H1 (cell line): ENCODE data around the gene PDGFRA. TPM values are rescaled to one million over a fixed set of nuclear protein-coding genes. Genes with fewer than 3 reads are reported as not detected.

Source experiments
- CTCF ChIA-PET: fragments of 300-600 bp; sonication (Branson Sonifier 250); formaldehyde crosslinking; loops from one replicate; lab custom pipeline; 2021; ENCODE audit not compliant: partially characterized antibody; lab: Charles Lee
- POLR2A ChIA-PET: fragments of 300-600 bp; sonication (Branson Sonifier 250); formaldehyde crosslinking; loops from one replicate; lab custom pipeline; 2021; ENCODE audit warnings: inconsistent platforms; ENCODE audit not compliant: partially characterized antibody; lab: Charles Lee
- DNase-seq, 2 experiments: peaks; one replicate each; pipeline versions ENCODE4 v3.0.0 to v3.0.0-alpha.2; 2010 to 2022; ENCODE audit warnings: low spot score in 2 of 2, low read depth in 1 of 2, mixed read lengths in 1 of 2
- FAIRE-seq: peaks from 2 replicates; lab custom pipeline; 2011; peaks lifted over from hg19 to GRCh38; lab: Jason Lieb, UNC
- H2AFZ ChIP-seq: 2 replicates; pipeline ENCODE4 v1.8.1; 2012; ENCODE audit warnings: low read length, inconsistent platforms
- H2AK5ac ChIP-seq: 2 replicates; pipeline ENCODE4 v1.6.1; 2013; ENCODE audit warnings: low read depth, low read length
- H2BK120ac ChIP-seq: replicated peaks from 2 replicates; pipeline ENCODE3; 2013; ENCODE audit warnings: low read depth, low read length, inconsistent platforms
- H2BK12ac ChIP-seq: 2 replicates; pipeline ENCODE4 v1.6.1; 2013; ENCODE audit warnings: low read depth, low read length
- H2BK15ac ChIP-seq: 2 replicates; pipeline ENCODE4 v1.6.1; 2013; ENCODE audit warnings: low read length
- H2BK20ac ChIP-seq: 2 replicates; pipeline ENCODE4 v1.6.1; 2013; ENCODE audit warnings: low read length
- H2BK5ac ChIP-seq: 2 replicates; pipeline ENCODE4 v1.6.1; 2013; ENCODE audit warnings: low read depth, low read length
- H3K14ac ChIP-seq: 2 replicates; pipeline ENCODE4 v1.6.1; 2013; ENCODE audit warnings: inconsistent platforms; ENCODE audit not compliant: insufficient read length
- H3K18ac ChIP-seq: 2 replicates; pipeline ENCODE4 v1.6.1; 2013; ENCODE audit warnings: low read length; ENCODE audit errors: extremely low read depth
- H3K23ac ChIP-seq: 2 replicates; pipeline ENCODE4 v1.6.1; 2013; ENCODE audit warnings: inconsistent platforms; ENCODE audit not compliant: insufficient read length
- H3K23me2 ChIP-seq: 2 replicates; pipeline ENCODE4 v1.6.1; 2013; ENCODE audit warnings: low read depth, low read length
- H3K27ac ChIP-seq: 2 replicates; pipeline ENCODE4 v1.6.1; 2011; ENCODE audit warnings: low read depth, low read length, inconsistent platforms
- H3K27me3 ChIP-seq, 4 experiments: replicated peaks in 1 of 4; 1 replicate in 1 of 4; 2 replicates in 3 of 4; pipeline versions ENCODE4 v1.6.1 to v1.8.1; 2011 to 2013; ENCODE audit warnings: low read length in 3 of 4, mild to moderate bottlenecking in 3 of 4, inconsistent platforms in 2 of 4, mixed read lengths in 2 of 4, moderate library complexity in 1 of 4; ENCODE audit not compliant: control insufficient read depth in 3 of 4, insufficient read depth in 3 of 4; ENCODE audit errors: extremely low read depth in 1 of 4
- H3K36me3 ChIP-seq, 4 experiments: 2 replicates each; pipeline versions ENCODE4 v1.6.1 to v1.8.1; 2011 to 2013; ENCODE audit warnings: mild to moderate bottlenecking in 4 of 4, low read length in 3 of 4, moderate library complexity in 2 of 4, control low read depth in 1 of 4, inconsistent platforms in 1 of 4; ENCODE audit not compliant: insufficient read depth in 4 of 4, control insufficient read depth in 2 of 4
- H3K4ac ChIP-seq: replicated peaks from 2 replicates; pipeline ENCODE3; 2013; ENCODE audit warnings: low read length, low read depth, mixed read lengths, inconsistent platforms; ENCODE audit not compliant: insufficient read length
- H3K4me1 ChIP-seq, 4 experiments: replicated peaks in 1 of 4; 1 replicate in 1 of 4; 2 replicates in 3 of 4; pipeline versions ENCODE4 v1.6.1 to v1.8.1; 2011 to 2013; ENCODE audit warnings: low read length in 3 of 4, inconsistent platforms in 2 of 4, mixed read lengths in 1 of 4; ENCODE audit not compliant: insufficient read depth in 4 of 4, control insufficient read depth in 3 of 4
- H3K4me2 ChIP-seq, 2 experiments: 2 replicates each; pipeline versions ENCODE4 v1.6.1 to v1.8.1; 2011 to 2013; ENCODE audit warnings: low read depth in 2 of 2, low read length in 2 of 2, control low read depth in 1 of 2, inconsistent platforms in 1 of 2, mild to moderate bottlenecking in 1 of 2; ENCODE audit not compliant: insufficient read depth in 1 of 2
- H3K4me3 ChIP-seq, 4 experiments: fragments of 200-600, 300-600 bp in 1 of 4; sonication (generic), shearing (Covaris generic), sonication (Bioruptor Twin) in 1 of 4; 2 replicates each; pipeline versions ENCODE4 v1.5.1 to v1.8.1; 2011 to 2016; ENCODE audit warnings: low read length in 4 of 4, low read depth in 3 of 4, control low read depth in 2 of 4, inconsistent platforms in 2 of 4, mild to moderate bottlenecking in 2 of 4, mixed read lengths in 1 of 4, moderate library complexity in 1 of 4; ENCODE audit not compliant: insufficient read depth in 2 of 4; ENCODE audit errors: extremely low read depth in 1 of 4
- H3K56ac ChIP-seq: replicated peaks from 2 replicates; pipeline ENCODE3; 2013; ENCODE audit warnings: low read depth, mild to moderate bottlenecking, mixed read lengths, low read length, inconsistent platforms; ENCODE audit not compliant: insufficient read length
- H3K79me1 ChIP-seq: 2 replicates; pipeline ENCODE4 v1.6.1; 2013; ENCODE audit warnings: low read depth, low read length, control low read depth
- H3K79me2 ChIP-seq, 2 experiments: 2 replicates each; pipeline versions ENCODE4 v1.6.1 to v1.8.1; 2012 to 2013; ENCODE audit warnings: low read length in 2 of 2, mild to moderate bottlenecking in 2 of 2, inconsistent platforms in 1 of 2; ENCODE audit not compliant: insufficient read depth in 2 of 2, control insufficient read depth in 1 of 2
- H3K9ac ChIP-seq, 4 experiments: replicated peaks in 1 of 4; 1 replicate in 1 of 4; 2 replicates in 3 of 4; pipeline versions ENCODE4 v1.6.1 to v1.8.1; 2011 to 2013; ENCODE audit warnings: low read depth in 3 of 4, low read length in 3 of 4, control low read depth in 2 of 4, mild to moderate bottlenecking in 2 of 4, moderate library complexity in 2 of 4, inconsistent platforms in 1 of 4; ENCODE audit errors: extremely low read depth in 1 of 4
- H3K9me3 ChIP-seq, 2 experiments: 2 replicates each; pipeline versions ENCODE4 v1.6.1 to v1.8.1; 2012 to 2013; ENCODE audit warnings: mild to moderate bottlenecking in 2 of 2, moderate library complexity in 2 of 2, control low read depth in 1 of 2, inconsistent platforms in 1 of 2, low read depth in 1 of 2, low read length in 1 of 2, mixed read lengths in 1 of 2; ENCODE audit not compliant: insufficient read depth in 2 of 2
- H4K20me1 ChIP-seq, 2 experiments: replicated peaks in 1 of 2; 2 replicates each; pipeline versions ENCODE3 to v1.8.1; 2011 to 2013; ENCODE audit warnings: inconsistent platforms in 2 of 2, low read length in 2 of 2, mild to moderate bottlenecking in 1 of 2; ENCODE audit not compliant: insufficient read depth in 2 of 2, control insufficient read depth in 1 of 2
- H4K5ac ChIP-seq: 2 replicates; pipeline ENCODE4 v1.6.1; 2013; ENCODE audit warnings: low read length, low read depth, mixed read lengths, inconsistent platforms; ENCODE audit not compliant: insufficient read length
- H4K8ac ChIP-seq: 2 replicates; pipeline ENCODE4 v1.8.0; 2013; ENCODE audit warnings: mild to moderate bottlenecking, moderate library complexity, low read length, inconsistent platforms; ENCODE audit not compliant: insufficient read depth; ENCODE audit errors: extremely low read depth
- H4K91ac ChIP-seq: replicated peaks from 2 replicates; pipeline ENCODE3; 2013; ENCODE audit warnings: low read length, mixed read lengths, inconsistent platforms; ENCODE audit not compliant: insufficient read length
- CEBPB ChIP-seq: IDR thresholded peaks from 2 replicates; pipeline ENCODE4 v1.6.1; 2012; ENCODE audit warnings: low read depth, low read length
- SIN3A ChIP-seq, 2 experiments: IDR thresholded peaks in 1 of 2; conservative IDR thresholded peaks in 1 of 2; 2 replicates each; pipeline ENCODE4 v1.6.1; 2011 to 2012; ENCODE audit warnings: low read length in 2 of 2, improper control_type of control experiment in 1 of 2, low read depth in 1 of 2, mild to moderate bottlenecking in 1 of 2
- WGBS, 2 experiments: shearing (Covaris generic) in 1 of 2; methylation state at CpG; one replicate each; pipeline versions ENCODE4 v1.1.6 to v1.1.7; 2013 to 2015; ENCODE audit warnings: low lambda C conversion rate in 2 of 2, mixed read lengths in 2 of 2, inconsistent platforms in 1 of 2, low coverage in 1 of 2, missing lambda C conversion rate in 1 of 2; ENCODE audit not compliant: insufficient replicate concordance in 2 of 2, insufficient coverage in 1 of 2, insufficient read length in 1 of 2; ENCODE audit errors: extremely low coverage in 1 of 2, missing lambda C conversion rate in 1 of 2; 5-methylcytosine and 5-hydroxymethylcytosine counted together
- polyA plus RNA-seq, 7 experiments: library from polyadenylated mRNA; depleted of rRNA in 3 of 7; stranded (reverse) in 5 of 7; unstranded in 2 of 7; fragments of >200 nt in 5 of 7; fragments of 200-250 nt in 2 of 7; gene quantifications; 1 replicate in 5 of 7; 2 replicates in 1 of 7; 4 replicates in 1 of 7; pipeline versions ENCODE4 v1.2.1 to v1.2.3, GENCODE V29; 2011 to 2013; ENCODE audit warnings: missing spikeins in 2 of 7, mixed read lengths in 2 of 7
- total RNA-seq: library from RNA; stranded (reverse); fragmentation: NEBNext Ultra II Directional; extraction: Animal tissue kit (Norgen Biotek cat#: 25700); gene quantifications from 2 replicates; pipeline ENCODE4 v1.2.1, GENCODE V29; 2021

PDGFRA gene
- total and polyA plus RNA-seq, 2 of the 8 experiments (the other 6 are each of a cell fraction or from before 2014, with no cell fraction given): 1.4 to 3.4 TPM

DNA sequence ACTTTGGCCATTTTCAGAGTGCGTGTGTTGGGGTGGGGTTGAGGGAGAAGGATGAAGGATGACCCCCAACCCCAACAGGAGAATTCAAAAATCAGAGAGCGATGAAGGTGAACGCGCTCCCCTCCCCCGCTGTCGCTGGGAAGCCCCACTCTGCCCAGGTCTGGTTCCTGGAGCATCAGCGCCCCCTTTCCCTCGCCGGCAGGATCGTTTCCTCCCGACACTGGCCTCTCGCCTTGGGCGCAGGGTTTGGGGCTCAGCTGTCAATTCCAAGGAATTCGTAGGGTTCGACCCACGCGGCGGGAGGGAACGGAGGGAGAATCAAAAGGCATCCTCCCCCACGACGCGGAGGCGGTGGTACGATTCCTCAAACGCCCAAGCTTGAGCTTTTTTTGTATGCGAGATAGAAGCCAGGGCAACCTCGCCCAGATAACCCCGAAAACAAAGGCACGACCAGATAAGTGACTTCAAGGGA lies 1.0 kb upstream of the PDGFRA start:
- ChIA-PET CTCF (interaction anchor here (0.7 to 2.2 kb wide), 15 partner anchors 9 to 1213 kb away, joined by 3 to 11 read pairs (median 3); no protein-coding TSS in a partner anchor), POLR2A (no interaction called here)
- H3K14ac ChIP-seq: no peak overlapping the region
- H3K4ac ChIP-seq: peak overlapping the region; percentile 70
- DNase-seq (peak in 1 of 2 experiments; percentile 93), FAIRE-seq (peak; percentile 24)
- H3K79me2 ChIP-seq: no peaks in the 10 kb centered on the region
- peaks cover 7 to 9% of the 10 kb centered on the region in 2 experiments for H4K20me1 ChIP-seq
- peaks cover 67 to 97% (median 94%) of the 10 kb centered on the region in 4 experiments for H3K27me3 ChIP-seq
- no peaks in the 10 kb centered on the region for H3K79me1 ChIP-seq
- no peak overlapping the region for H4K5ac ChIP-seq
- H3K9ac ChIP-seq: no peak overlapping the region
- no peak overlapping the region for H3K27ac ChIP-seq
- H2AK5ac ChIP-seq: no peak overlapping the region
- H2BK12ac ChIP-seq: peak overlapping the region; percentile 55; the same call in 1 of the 2 replicates
- peak overlapping the region; percentile 61; the same call in 1 of the 2 replicates for H2BK15ac ChIP-seq
- H3K18ac ChIP-seq: no peak overlapping the region; the same call in 1 of the 2 replicates
- H3K4me1 ChIP-seq: peaks cover 0 to 34% (median 23%) of the 10 kb centered on the region in 4 experiments; a peak in 6 of 7 replicates
- no peak overlapping the region for H2BK120ac ChIP-seq
- H2BK20ac ChIP-seq: no peak overlapping the region
- H3K23ac ChIP-seq: no peak overlapping the region
- H3K9me3 ChIP-seq: peaks cover 0 to 3% of the 10 kb centered on the region in 2 experiments; a peak in 1 of 4 replicates
- no peak overlapping the region for H4K91ac ChIP-seq
- H3K23me2 ChIP-seq: peaks cover 42% of the 10 kb centered on the region
- 2% methylated on average over 29 of the region's 29 CpGs; no CpG with 5 or more reads in 1 of the 2 experiments for WGBS, 2 experiments
- H3K36me3 ChIP-seq: no peaks in the 10 kb centered on the region
- H2AFZ ChIP-seq: 0 out of 2 replicates have a peak overlapping the region, but pooled peaks have one; percentile 54
- peak overlapping the region; percentile 44; the same call in 1 of the 2 replicates for H2BK5ac ChIP-seq
- peak overlapping the region; percentile 32 to 85 (median 50); a peak in 7 of 8 replicates for H3K4me3 ChIP-seq
- H4K8ac ChIP-seq: no peak overlapping the region
- peak overlapping the region; percentile 67 to 87 for H3K4me2 ChIP-seq
- no peak overlapping the region for H3K56ac ChIP-seq
- TF ChIP-seq CEBPB (no peak), SIN3A (conservative IDR thresholded peaks at IDR 0.05 in 1 of 2, IDR thresholded peaks at IDR 0.05 in 1 of 2; ENCODE audit: low read depth in 1 of 2, low read length in 2 of 2) (peak; percentile 78 to 80; a peak in 3 of 4 replicates)
